Thyroid gland (tissue), 4 donors: ENCODE data around the gene MEN1.

Source experiments
- POLR2A ChIP-seq, 2 donors: fragments of 450-650 bp; IDR thresholded peaks; one replicate each; pipeline ENCODE4 v1.6.1; 2017; ENCODE audit warnings: antibody characterized with exemption in 2 of 2, mild to moderate bottlenecking in 2 of 2, moderate library complexity in 1 of 2
- TF ChIP-seq, protein P1 (sequence below), 6 experiments: fragments of 200-600 bp in 3 of 6; fragments of 450-650 bp in 3 of 6; sonication (generic) in 3 of 6; IDR thresholded peaks; one replicate each; pipeline ENCODE4 v1.5.1; 2016 to 2019; ENCODE audit warnings: antibody characterized with exemption in 6 of 6, mild to moderate bottlenecking in 2 of 6, inconsistent platforms in 1 of 6, moderate library complexity in 1 of 6

DNA sequence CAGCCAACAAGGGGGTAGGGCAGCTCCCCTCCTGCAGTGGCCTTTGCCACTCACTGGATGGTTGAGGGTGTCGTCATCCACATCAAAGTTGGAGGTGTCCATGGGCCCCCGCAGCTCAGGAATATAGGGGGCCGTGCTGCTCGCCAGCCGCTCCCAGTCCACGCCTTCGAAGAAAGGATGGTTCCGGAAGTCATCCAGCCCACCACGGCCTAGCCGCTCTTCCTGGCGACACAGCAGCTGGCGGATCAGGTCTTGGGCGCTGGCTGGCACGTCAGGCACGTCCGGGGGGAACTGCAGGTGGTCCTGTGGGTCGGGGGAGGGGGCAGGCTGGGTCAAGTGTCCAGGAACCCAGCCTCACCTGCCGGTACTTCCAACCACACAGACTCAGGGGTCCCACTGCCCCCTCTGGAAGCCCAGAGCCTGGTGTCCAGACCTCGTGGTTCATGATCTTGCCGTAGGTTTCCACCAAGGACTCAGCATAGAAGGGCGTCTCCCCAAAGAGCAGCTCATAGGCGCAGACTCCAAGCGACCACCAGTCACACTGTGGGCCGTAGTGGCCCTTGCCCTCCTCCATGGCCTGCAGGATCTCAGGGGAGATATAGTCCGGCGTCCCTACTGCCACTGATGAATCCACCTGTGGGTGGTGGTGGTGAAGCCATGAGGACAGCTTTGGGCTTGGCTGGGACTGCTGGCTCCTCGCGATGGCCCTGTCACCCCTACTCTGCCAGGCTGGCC, 28.4 kb upstream of the MEN1 start:
- TF ChIP-seq, protein P1, sequence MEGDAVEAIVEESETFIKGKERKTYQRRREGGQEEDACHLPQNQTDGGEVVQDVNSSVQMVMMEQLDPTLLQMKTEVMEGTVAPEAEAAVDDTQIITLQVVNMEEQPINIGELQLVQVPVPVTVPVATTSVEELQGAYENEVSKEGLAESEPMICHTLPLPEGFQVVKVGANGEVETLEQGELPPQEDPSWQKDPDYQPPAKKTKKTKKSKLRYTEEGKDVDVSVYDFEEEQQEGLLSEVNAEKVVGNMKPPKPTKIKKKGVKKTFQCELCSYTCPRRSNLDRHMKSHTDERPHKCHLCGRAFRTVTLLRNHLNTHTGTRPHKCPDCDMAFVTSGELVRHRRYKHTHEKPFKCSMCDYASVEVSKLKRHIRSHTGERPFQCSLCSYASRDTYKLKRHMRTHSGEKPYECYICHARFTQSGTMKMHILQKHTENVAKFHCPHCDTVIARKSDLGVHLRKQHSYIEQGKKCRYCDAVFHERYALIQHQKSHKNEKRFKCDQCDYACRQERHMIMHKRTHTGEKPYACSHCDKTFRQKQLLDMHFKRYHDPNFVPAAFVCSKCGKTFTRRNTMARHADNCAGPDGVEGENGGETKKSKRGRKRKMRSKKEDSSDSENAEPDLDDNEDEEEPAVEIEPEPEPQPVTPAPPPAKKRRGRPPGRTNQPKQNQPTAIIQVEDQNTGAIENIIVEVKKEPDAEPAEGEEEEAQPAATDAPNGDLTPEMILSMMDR (IDR thresholded peaks at IDR 0.05), result no peak
- TF ChIP-seq POLR2A (IDR thresholded peaks at IDR 0.05), result no peak
